ENCODE measurements around the gene CHRNA9.

- TF ChIP-seq, protein P1, sequence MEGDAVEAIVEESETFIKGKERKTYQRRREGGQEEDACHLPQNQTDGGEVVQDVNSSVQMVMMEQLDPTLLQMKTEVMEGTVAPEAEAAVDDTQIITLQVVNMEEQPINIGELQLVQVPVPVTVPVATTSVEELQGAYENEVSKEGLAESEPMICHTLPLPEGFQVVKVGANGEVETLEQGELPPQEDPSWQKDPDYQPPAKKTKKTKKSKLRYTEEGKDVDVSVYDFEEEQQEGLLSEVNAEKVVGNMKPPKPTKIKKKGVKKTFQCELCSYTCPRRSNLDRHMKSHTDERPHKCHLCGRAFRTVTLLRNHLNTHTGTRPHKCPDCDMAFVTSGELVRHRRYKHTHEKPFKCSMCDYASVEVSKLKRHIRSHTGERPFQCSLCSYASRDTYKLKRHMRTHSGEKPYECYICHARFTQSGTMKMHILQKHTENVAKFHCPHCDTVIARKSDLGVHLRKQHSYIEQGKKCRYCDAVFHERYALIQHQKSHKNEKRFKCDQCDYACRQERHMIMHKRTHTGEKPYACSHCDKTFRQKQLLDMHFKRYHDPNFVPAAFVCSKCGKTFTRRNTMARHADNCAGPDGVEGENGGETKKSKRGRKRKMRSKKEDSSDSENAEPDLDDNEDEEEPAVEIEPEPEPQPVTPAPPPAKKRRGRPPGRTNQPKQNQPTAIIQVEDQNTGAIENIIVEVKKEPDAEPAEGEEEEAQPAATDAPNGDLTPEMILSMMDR (IDR thresholded peaks at IDR 0.05): no peak
- TF ChIP-seq POLR2A (IDR thresholded peaks at IDR 0.05) (no peak), POLR2AphosphoS5 (IDR thresholded peaks at IDR 0.05) (no peak), EP300 (IDR thresholded peaks at IDR 0.05) (no peak)
These were observed 39.6 kb upstream of the CHRNA9 start for GRCh38 chr4:40295572-40295971.

All from stomach (tissue), 4 donors.